ENCODE results near the gene MYF5. TPM values are rescaled to one million over a fixed set of nuclear protein-coding genes. Genes with fewer than 3 reads are reported as not detected.
"Not testable (repeated sequence)": the region's sequence is repeated elsewhere in the genome, so short reads cannot be mapped to it uniquely, and the experiment has no call there.

MYF5 gene
- not detected in 2 replicates for total RNA-seq (2014; rRNA removed; shearing (Covaris generic))

GRCh38 chr12:80716696-80717469, at the start of gene MYF5:
MYF5 (plus strand) TSS chr12:80716912; CDS start chr12:80717064, 152 bp downstream.
- DNase-seq, result no peak

GRCh38 chr12:80670214-80670613, 46.5 kb upstream of the MYF5 start:
- no peak overlapping the region for H3K4me3 ChIP-seq
- H3K4me1 ChIP-seq, result no peaks in the 10 kb centered on the region
- no peak for DNase-seq
- H3K36me3 ChIP-seq, result no peaks in the 10 kb centered on the region
- no peaks in the 10 kb centered on the region for H3K9me3 ChIP-seq (replicated peaks)
- no peaks in the 10 kb centered on the region for H3K27me3 ChIP-seq
- H3K27ac ChIP-seq, result no peak overlapping the region

More at GRCh38 chr12:80716696-80717469, at the start of gene MYF5:
- no peaks in the 10 kb centered on the region for H3K27me3 ChIP-seq
- peaks cover 7% of the 10 kb centered on the region; the same call in 1 of the 2 replicates for H3K4me1 ChIP-seq
- H3K36me3 ChIP-seq, result no peaks in the 10 kb centered on the region
- no peak within 1 kb of the TSS for H3K27ac ChIP-seq
- 0 out of 2 replicates have a peak, but pooled peaks cover 2% of the 10 kb centered on the region for H3K9me3 ChIP-seq (replicated peaks)
- H3K4me3 ChIP-seq, result no peak within 1 kb of the TSS

GRCh38 chr12:80676042-80676636, 40.6 kb upstream of the MYF5 start:
- H3K27ac ChIP-seq; DNase-seq; H3K27me3 ChIP-seq; H3K36me3 ChIP-seq; H3K9me3 ChIP-seq (replicated peaks); H3K4me3 ChIP-seq: not testable (repeated sequence)
- peaks cover 30% of the 10 kb centered on the region for H3K4me1 ChIP-seq

- H3K4me1 ChIP-seq, result peaks cover 37% of the 10 kb centered on the region
- no peaks in the 10 kb centered on the region for H3K27me3 ChIP-seq
- H3K9me3 ChIP-seq (replicated peaks), result no peaks in the 10 kb centered on the region
- H3K36me3 ChIP-seq, result no peaks in the 10 kb centered on the region
- H3K27ac ChIP-seq, result no peak overlapping the region
- DNase-seq, result no peak
- H3K4me3 ChIP-seq, result no peak overlapping the region
Observed at GRCh38 chr12:80676856-80677255, 39.9 kb upstream of the MYF5 start.

- no peak for DNase-seq
- Histone ChIP-seq H3K4me3 (no peak overlapping the region), H3K36me3 (no peaks in the 10 kb centered on the region), H3K9me3 (replicated peaks) (no peaks in the 10 kb centered on the region), H3K4me1 (peaks cover 39% of the 10 kb centered on the region), H3K27ac (no peak overlapping the region), H3K27me3 (no peaks in the 10 kb centered on the region)
Observed at GRCh38 chr12:80677994-80678393, 38.7 kb upstream of the MYF5 start.

- Histone ChIP-seq H3K27ac (peak overlapping the region; percentile 46), H3K9me3 (replicated peaks) (no peaks in the 10 kb centered on the region), H3K27me3 (no peaks in the 10 kb centered on the region), H3K4me1 (peaks cover 39% of the 10 kb centered on the region), H3K4me3 (no peak overlapping the region), H3K36me3 (no peaks in the 10 kb centered on the region)
- peak; percentile 69 to 90 for DNase-seq
Observed at GRCh38 chr12:80679346-80680131, 37.2 kb upstream of the MYF5 start.

- no peaks in the 10 kb centered on the region for H3K36me3 ChIP-seq
- H3K4me3 ChIP-seq, result no peak overlapping the region
- peaks cover 39% of the 10 kb centered on the region for H3K4me1 ChIP-seq
- no peaks in the 10 kb centered on the region for H3K9me3 ChIP-seq (replicated peaks)
- no peaks in the 10 kb centered on the region for H3K27me3 ChIP-seq
- H3K27ac ChIP-seq, result no peak overlapping the region
- peak in 1 of 2 experiments; percentile 65 for DNase-seq
Observed at GRCh38 chr12:80681287-80681686, 35.4 kb upstream of the MYF5 start.

GRCh38 chr12:80681786-80682185, 34.9 kb upstream of the MYF5 start:
- H3K9me3 ChIP-seq (replicated peaks), result 0 out of 2 replicates have a peak, but pooled peaks cover under 1% of the 10 kb centered on the region
- no peaks in the 10 kb centered on the region for H3K36me3 ChIP-seq
- no peaks in the 10 kb centered on the region for H3K27me3 ChIP-seq
- H3K4me1 ChIP-seq, result peaks cover 39% of the 10 kb centered on the region
- no peak overlapping the region for H3K4me3 ChIP-seq
- DNase-seq, result no peak
- no peak overlapping the region for H3K27ac ChIP-seq

- Histone ChIP-seq H3K36me3 (no peaks in the 10 kb centered on the region), H3K27me3 (no peaks in the 10 kb centered on the region), H3K27ac (no peak overlapping the region), H3K4me1 (peaks cover 28% of the 10 kb centered on the region), H3K4me3 (no peak overlapping the region), H3K9me3 (replicated peaks) (0 out of 2 replicates have a peak, but pooled peaks cover 5% of the 10 kb centered on the region)
- no peak for DNase-seq
Observed at GRCh38 chr12:80684077-80684495, 32.6 kb upstream of the MYF5 start.

GRCh38 chr12:80690090-80690489, 26.6 kb upstream of the MYF5 start:
- no peak for DNase-seq
- Histone ChIP-seq H3K4me3 (no peak overlapping the region), H3K36me3 (no peaks in the 10 kb centered on the region), H3K4me1 (no peaks in the 10 kb centered on the region), H3K9me3 (replicated peaks) (0 out of 2 replicates have a peak, but pooled peaks cover 5% of the 10 kb centered on the region), H3K27ac (no peak overlapping the region), H3K27me3 (no peaks in the 10 kb centered on the region)

GRCh38 chr12:80690513-80690912, 26.2 kb upstream of the MYF5 start:
- 0 out of 2 replicates have a peak, but pooled peaks cover 5% of the 10 kb centered on the region for H3K9me3 ChIP-seq (replicated peaks)
- H3K36me3 ChIP-seq, result no peaks in the 10 kb centered on the region
- no peak overlapping the region for H3K4me3 ChIP-seq
- DNase-seq, result no peak
- H3K4me1 ChIP-seq, result no peaks in the 10 kb centered on the region
- H3K27me3 ChIP-seq, result no peaks in the 10 kb centered on the region
- no peak overlapping the region for H3K27ac ChIP-seq

GRCh38 chr12:80692114-80692513, 24.6 kb upstream of the MYF5 start:
- H3K27ac ChIP-seq, result no peak overlapping the region
- H3K9me3 ChIP-seq (replicated peaks), result 0 out of 2 replicates have a peak, but pooled peaks cover 1% of the 10 kb centered on the region
- no peaks in the 10 kb centered on the region for H3K4me1 ChIP-seq
- H3K27me3 ChIP-seq, result no peaks in the 10 kb centered on the region
- no peak for DNase-seq
- no peaks in the 10 kb centered on the region for H3K36me3 ChIP-seq
- no peak overlapping the region for H3K4me3 ChIP-seq

GRCh38 chr12:80697270-80697887, 19.3 kb upstream of the MYF5 start:
- Histone ChIP-seq H3K27me3 (no peaks in the 10 kb centered on the region), H3K27ac (no peak overlapping the region), H3K9me3 (replicated peaks) (no peaks in the 10 kb centered on the region), H3K4me1 (peaks cover 13% of the 10 kb centered on the region), H3K36me3 (no peaks in the 10 kb centered on the region), H3K4me3 (no peak overlapping the region)
- DNase-seq, result no peak

GRCh38 chr12:80698256-80698655, 18.5 kb upstream of the MYF5 start:
- Histone ChIP-seq H3K27ac (no peak overlapping the region), H3K4me1 (peaks cover 19% of the 10 kb centered on the region), H3K27me3 (no peaks in the 10 kb centered on the region), H3K4me3 (no peak overlapping the region), H3K9me3 (replicated peaks) (no peaks in the 10 kb centered on the region), H3K36me3 (no peaks in the 10 kb centered on the region)
- no peak for DNase-seq
